K562 (cell line): ENCODE results near the gene RTL5. TPM values are rescaled to one million over a fixed set of nuclear protein-coding genes. Genes with fewer than 3 reads are reported as not detected.

Experiments
- NRF1 ChIP-seq, 2 experiments: fragments of 450-650 bp; IDR thresholded peaks in 1 of 2; conservative IDR thresholded peaks in 1 of 2; 2 replicates each; pipeline ENCODE4 v1.6.1; 2014; ENCODE audit warnings: mild to moderate bottlenecking in 2 of 2
- SIRT6 ChIP-seq: IDR thresholded peaks from one replicate; pipeline ENCODE4 v1.6.1; 2012; ENCODE audit warnings: low read depth, mild to moderate bottlenecking, control low read depth, inconsistent platforms, low read length, moderate library complexity
- polyA plus RNA-seq, 8 experiments: library from polyadenylated mRNA; depleted of rRNA in 4 of 8; stranded (reverse) in 5 of 8; unstranded in 3 of 8; fragments of >200 nt; fragmentation: Nextera tagmentation in 2 of 8; fragmentation: Illumina TruSeq in 1 of 8; extraction: Ambion mirVana in 2 of 8; extraction: Trizol in 1 of 8; gene quantifications; 2 replicates each; pipeline versions ENCODE4 v1.2.1 to v1.2.3, GENCODE V29; 2011 to 2014; ENCODE audit warnings: inconsistent platforms in 1 of 8, missing spikeins in 1 of 8
- total RNA-seq, 7 experiments: library from RNA; depleted of rRNA in 6 of 7; stranded (reverse); fragments of >200 nt in 6 of 7; fragmentation: Illumina TruSeq in 2 of 7; extraction: Trizol in 2 of 7; gene quantifications; 2 replicates each; pipeline versions ENCODE4 v1.2.1 to v1.2.3, GENCODE V29; 2011 to 2021; ENCODE audit warnings: low replicate concordance in 1 of 7
- TF ChIP-seq, protein P1 (sequence below): fragments of 450-650 bp; IDR thresholded peaks from 2 replicates; pipeline ENCODE4 v1.6.1; 2016; ENCODE audit warnings: mild to moderate bottlenecking, moderate library complexity
- TF ChIP-seq, protein P2 (sequence below), 3 experiments: IDR thresholded peaks in 2 of 3; conservative IDR thresholded peaks in 1 of 3; 2 replicates each; pipeline ENCODE4 v1.5.1; 2011 to 2012; ENCODE audit warnings: low read length in 3 of 3, mild to moderate bottlenecking in 3 of 3, control low read depth in 2 of 3, improper control_type of control experiment in 1 of 3, inconsistent platforms in 1 of 3, low read depth in 1 of 3, mixed read lengths in 1 of 3, moderate library complexity in 1 of 3; ENCODE audit not compliant: insufficient read depth in 2 of 3
- TF ChIP-seq, protein P3 (sequence below): fragments of 250-450 bp; sonication (Bioruptor Pico); IDR thresholded peaks from 2 replicates; pipeline ENCODE4 v1.5.0; 2021; ENCODE audit warnings: mild to moderate bottlenecking, moderate library complexity
- TF ChIP-seq, protein P4 (sequence below): sonication (generic); formaldehyde crosslinking; IDR thresholded peaks from 2 replicates; pipeline ENCODE4 v1.8.0; 2022; ENCODE audit warnings: mild to moderate bottlenecking, missing genetic modification reagents

Gene RTL5
- total and polyA plus RNA-seq, 9 of the 15 experiments (the other 6 are each of a cell fraction or from before 2014, with no cell fraction given), result 0.03 TPM; not detected in 8

DNA sequence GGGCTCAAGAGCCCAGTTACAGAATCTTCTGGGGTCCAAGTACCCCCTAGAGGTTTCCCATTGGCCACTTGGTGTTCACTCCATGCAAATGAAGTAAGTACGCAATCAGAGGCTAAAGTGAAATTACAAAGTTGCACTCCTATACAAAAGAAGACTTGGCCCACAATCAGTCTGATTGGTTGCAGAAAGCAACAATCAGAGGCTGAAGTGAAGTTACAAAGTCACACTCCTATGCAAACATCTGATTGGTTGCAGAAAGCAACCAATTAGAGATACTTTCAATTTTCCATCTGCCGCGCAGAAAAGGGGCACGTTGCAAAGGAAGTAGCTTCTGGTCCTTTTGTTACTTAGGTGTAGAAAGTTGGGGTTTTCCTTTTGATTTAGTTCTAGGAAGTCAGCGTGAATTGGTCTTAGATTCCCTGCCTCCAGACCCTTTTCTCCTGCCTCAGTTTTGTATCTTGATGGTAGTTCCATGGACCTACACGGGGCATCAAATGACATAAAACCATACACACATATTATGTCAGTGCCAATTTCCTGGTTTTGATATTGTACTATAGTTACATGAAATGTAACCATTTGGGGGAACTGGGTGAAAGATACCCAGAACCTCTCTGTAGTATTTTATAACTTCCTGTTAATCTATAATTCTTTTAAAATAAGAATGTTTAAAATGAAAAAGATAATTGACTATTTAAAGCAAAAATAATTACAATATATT, 37.5 kb upstream of the RTL5 start (continued):
- TF ChIP-seq, protein P1, sequence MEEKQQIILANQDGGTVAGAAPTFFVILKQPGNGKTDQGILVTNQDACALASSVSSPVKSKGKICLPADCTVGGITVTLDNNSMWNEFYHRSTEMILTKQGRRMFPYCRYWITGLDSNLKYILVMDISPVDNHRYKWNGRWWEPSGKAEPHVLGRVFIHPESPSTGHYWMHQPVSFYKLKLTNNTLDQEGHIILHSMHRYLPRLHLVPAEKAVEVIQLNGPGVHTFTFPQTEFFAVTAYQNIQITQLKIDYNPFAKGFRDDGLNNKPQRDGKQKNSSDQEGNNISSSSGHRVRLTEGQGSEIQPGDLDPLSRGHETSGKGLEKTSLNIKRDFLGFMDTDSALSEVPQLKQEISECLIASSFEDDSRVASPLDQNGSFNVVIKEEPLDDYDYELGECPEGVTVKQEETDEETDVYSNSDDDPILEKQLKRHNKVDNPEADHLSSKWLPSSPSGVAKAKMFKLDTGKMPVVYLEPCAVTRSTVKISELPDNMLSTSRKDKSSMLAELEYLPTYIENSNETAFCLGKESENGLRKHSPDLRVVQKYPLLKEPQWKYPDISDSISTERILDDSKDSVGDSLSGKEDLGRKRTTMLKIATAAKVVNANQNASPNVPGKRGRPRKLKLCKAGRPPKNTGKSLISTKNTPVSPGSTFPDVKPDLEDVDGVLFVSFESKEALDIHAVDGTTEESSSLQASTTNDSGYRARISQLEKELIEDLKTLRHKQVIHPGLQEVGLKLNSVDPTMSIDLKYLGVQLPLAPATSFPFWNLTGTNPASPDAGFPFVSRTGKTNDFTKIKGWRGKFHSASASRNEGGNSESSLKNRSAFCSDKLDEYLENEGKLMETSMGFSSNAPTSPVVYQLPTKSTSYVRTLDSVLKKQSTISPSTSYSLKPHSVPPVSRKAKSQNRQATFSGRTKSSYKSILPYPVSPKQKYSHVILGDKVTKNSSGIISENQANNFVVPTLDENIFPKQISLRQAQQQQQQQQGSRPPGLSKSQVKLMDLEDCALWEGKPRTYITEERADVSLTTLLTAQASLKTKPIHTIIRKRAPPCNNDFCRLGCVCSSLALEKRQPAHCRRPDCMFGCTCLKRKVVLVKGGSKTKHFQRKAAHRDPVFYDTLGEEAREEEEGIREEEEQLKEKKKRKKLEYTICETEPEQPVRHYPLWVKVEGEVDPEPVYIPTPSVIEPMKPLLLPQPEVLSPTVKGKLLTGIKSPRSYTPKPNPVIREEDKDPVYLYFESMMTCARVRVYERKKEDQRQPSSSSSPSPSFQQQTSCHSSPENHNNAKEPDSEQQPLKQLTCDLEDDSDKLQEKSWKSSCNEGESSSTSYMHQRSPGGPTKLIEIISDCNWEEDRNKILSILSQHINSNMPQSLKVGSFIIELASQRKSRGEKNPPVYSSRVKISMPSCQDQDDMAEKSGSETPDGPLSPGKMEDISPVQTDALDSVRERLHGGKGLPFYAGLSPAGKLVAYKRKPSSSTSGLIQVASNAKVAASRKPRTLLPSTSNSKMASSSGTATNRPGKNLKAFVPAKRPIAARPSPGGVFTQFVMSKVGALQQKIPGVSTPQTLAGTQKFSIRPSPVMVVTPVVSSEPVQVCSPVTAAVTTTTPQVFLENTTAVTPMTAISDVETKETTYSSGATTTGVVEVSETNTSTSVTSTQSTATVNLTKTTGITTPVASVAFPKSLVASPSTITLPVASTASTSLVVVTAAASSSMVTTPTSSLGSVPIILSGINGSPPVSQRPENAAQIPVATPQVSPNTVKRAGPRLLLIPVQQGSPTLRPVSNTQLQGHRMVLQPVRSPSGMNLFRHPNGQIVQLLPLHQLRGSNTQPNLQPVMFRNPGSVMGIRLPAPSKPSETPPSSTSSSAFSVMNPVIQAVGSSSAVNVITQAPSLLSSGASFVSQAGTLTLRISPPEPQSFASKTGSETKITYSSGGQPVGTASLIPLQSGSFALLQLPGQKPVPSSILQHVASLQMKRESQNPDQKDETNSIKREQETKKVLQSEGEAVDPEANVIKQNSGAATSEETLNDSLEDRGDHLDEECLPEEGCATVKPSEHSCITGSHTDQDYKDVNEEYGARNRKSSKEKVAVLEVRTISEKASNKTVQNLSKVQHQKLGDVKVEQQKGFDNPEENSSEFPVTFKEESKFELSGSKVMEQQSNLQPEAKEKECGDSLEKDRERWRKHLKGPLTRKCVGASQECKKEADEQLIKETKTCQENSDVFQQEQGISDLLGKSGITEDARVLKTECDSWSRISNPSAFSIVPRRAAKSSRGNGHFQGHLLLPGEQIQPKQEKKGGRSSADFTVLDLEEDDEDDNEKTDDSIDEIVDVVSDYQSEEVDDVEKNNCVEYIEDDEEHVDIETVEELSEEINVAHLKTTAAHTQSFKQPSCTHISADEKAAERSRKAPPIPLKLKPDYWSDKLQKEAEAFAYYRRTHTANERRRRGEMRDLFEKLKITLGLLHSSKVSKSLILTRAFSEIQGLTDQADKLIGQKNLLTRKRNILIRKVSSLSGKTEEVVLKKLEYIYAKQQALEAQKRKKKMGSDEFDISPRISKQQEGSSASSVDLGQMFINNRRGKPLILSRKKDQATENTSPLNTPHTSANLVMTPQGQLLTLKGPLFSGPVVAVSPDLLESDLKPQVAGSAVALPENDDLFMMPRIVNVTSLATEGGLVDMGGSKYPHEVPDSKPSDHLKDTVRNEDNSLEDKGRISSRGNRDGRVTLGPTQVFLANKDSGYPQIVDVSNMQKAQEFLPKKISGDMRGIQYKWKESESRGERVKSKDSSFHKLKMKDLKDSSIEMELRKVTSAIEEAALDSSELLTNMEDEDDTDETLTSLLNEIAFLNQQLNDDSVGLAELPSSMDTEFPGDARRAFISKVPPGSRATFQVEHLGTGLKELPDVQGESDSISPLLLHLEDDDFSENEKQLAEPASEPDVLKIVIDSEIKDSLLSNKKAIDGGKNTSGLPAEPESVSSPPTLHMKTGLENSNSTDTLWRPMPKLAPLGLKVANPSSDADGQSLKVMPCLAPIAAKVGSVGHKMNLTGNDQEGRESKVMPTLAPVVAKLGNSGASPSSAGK, result peak; percentile 80
- TF ChIP-seq, protein P2, sequence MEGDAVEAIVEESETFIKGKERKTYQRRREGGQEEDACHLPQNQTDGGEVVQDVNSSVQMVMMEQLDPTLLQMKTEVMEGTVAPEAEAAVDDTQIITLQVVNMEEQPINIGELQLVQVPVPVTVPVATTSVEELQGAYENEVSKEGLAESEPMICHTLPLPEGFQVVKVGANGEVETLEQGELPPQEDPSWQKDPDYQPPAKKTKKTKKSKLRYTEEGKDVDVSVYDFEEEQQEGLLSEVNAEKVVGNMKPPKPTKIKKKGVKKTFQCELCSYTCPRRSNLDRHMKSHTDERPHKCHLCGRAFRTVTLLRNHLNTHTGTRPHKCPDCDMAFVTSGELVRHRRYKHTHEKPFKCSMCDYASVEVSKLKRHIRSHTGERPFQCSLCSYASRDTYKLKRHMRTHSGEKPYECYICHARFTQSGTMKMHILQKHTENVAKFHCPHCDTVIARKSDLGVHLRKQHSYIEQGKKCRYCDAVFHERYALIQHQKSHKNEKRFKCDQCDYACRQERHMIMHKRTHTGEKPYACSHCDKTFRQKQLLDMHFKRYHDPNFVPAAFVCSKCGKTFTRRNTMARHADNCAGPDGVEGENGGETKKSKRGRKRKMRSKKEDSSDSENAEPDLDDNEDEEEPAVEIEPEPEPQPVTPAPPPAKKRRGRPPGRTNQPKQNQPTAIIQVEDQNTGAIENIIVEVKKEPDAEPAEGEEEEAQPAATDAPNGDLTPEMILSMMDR (IDR thresholded peaks at IDR 0.05 in 2 of 3, conservative IDR thresholded peaks at IDR 0.05 in 1 of 3; ENCODE audit: insufficient read depth in 2 of 3, low read depth in 1 of 3, low read length in 3 of 3), result no peak
- TF ChIP-seq NRF1 (conservative IDR thresholded peaks at IDR 0.05 in 1 of 2, IDR thresholded peaks at IDR 0.05 in 1 of 2) (peak; percentile 16 to 39; a peak in 2 of 4 replicates), SIRT6 (no peak)
- TF ChIP-seq, protein P3, sequence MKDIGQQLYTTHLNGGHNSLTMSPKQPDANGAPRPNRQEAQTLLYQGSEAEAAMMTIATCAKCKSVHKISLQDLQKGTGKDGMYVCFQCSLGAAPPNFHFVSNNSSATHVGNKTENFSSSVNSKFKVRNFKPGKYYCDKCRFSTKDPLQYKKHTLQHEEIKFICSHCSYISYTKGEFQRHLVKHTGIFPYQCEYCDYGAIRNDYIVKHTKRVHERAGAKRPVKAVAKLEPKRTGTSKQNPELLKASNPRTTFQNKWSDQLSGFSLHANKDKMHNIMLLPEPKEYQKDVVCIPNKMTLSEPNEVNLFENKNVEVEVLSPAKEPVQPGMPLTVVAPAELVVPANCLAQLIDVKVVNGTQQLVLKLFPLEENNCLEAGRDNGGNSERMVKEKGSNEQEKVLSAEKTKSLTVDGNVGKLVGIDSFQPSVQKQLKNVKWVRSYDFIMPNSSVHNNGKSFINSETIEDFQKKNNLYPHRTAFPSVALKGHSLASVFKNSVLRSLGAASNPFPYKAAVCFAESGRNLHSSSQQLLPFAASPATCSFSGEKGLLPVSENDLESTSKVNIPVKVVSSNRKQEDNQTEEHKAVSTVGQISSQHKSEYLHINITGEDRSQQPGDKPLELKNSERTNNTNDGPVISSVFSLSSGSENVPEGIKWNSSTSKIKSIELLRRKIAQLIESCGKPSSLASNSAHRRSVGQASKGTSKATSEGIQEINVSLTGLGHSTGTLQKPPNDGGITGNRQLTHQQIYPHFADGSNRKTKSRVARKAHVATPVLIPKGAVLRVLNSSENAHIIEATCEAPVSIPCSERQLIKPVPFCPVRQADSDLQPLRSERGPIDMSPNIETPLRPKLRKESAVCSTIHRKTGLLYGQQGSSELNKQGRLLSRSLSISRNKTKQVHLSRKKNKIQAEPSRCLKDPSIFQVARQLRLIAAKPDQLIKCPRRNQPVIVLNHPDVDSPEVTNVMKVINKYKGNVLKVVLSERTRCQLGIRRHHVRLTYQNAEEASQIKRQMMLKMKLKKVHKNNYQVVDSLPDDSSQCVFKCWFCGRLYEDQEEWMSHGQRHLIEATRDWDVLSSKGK (CRISPR knock-in tag), result no peak
- TF ChIP-seq, protein P4, sequence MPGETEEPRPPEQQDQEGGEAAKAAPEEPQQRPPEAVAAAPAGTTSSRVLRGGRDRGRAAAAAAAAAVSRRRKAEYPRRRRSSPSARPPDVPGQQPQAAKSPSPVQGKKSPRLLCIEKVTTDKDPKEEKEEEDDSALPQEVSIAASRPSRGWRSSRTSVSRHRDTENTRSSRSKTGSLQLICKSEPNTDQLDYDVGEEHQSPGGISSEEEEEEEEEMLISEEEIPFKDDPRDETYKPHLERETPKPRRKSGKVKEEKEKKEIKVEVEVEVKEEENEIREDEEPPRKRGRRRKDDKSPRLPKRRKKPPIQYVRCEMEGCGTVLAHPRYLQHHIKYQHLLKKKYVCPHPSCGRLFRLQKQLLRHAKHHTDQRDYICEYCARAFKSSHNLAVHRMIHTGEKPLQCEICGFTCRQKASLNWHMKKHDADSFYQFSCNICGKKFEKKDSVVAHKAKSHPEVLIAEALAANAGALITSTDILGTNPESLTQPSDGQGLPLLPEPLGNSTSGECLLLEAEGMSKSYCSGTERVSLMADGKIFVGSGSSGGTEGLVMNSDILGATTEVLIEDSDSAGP (CRISPR knock-in tag), result no peak
